ENCODE data around the gene CCDC24.

- TF ChIP-seq CTCF (conservative IDR thresholded peaks at IDR 0.05; ENCODE audit: low read length) (no peak), EZH2phosphoT487 (IDR thresholded peaks at IDR 0.05; ENCODE audit: borderline replicate concordance) (no peak)
These were observed 8.1 kb downstream of the CCDC24 start for GRCh38 chr1:43999455-43999854.

Data from Loucy (cell line).